ENCODE results near the gene N4BP2L1.

The N4BP2L1 gene

GRCh38 chr13:32431361-32431760 is 3.4 kb upstream of the N4BP2L1 start:
- no peak for DNase-seq (ENCODE audit: low read depth in 3 of 3)

- no peak for DNase-seq (ENCODE audit: low read depth in 3 of 3)
These were observed 2.3 kb upstream of the N4BP2L1 start for GRCh38 chr13:32430018-32430747.

DNA sequence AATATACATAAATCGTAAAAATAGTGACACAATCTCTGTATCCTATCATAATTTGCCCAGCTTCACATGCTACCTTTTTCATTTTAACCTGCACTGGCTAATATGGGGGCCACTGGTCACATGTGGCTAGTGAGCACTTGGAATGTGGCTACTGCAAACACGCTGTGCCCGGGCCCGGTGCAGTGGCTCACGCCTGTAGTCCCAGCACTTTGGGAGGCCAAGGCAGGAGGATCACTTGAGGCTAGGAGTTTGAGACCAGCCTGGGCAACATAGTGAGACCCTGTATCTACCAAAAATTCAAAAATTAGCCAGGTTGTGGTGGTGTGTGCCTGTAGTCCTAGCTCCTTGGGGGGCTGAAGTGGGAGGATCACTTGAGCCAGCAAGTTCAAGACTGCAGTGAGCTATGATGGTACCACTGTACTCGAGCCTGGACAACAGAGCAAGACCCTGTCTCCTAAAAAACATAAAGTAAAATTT is 1.5 kb upstream of the N4BP2L1 start:
- DNase-seq (ENCODE audit: low read depth in 3 of 3): no peak

DNA sequence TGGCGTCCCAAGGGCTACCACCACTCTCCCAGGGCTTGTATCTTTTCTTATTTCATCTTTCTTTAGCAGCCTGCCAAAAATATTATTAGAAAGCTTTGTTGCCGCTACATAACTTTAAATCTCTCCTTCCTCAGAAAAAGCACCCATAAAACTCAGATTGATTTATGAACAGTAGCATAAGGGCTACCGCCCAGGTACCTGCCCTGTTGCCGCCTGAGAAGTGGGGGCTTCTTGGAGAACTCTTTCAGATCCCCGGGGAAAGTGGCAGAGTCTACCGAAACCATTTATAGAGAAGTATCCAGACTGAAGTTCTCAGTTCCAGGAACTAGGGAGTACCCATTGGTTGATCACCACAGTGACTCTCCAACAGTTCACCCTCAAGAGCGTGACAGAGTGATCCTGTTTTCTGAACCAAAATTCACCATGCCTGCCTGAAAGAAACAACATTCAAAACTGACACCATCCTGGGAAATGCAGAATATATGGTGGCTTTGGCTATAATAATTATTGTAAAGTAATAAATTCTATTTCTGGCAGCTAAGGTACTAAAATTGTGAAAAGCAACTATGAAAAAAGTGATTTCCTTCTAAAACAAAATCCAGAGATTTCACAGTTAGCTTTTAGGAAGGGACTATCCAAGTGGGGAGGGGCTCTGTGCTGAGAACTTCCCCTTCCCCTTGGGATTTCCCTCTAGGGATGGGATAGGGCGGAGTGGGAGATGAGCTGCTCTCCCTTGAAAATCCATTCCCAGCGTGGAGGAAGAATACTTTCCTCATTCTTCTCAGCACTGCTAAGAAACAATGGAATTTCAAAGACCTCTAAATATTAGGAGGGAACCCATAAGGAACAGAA is 877 bp upstream of the N4BP2L1 start:
- DNase-seq (ENCODE audit: low read depth in 3 of 3): no peak

DNA sequence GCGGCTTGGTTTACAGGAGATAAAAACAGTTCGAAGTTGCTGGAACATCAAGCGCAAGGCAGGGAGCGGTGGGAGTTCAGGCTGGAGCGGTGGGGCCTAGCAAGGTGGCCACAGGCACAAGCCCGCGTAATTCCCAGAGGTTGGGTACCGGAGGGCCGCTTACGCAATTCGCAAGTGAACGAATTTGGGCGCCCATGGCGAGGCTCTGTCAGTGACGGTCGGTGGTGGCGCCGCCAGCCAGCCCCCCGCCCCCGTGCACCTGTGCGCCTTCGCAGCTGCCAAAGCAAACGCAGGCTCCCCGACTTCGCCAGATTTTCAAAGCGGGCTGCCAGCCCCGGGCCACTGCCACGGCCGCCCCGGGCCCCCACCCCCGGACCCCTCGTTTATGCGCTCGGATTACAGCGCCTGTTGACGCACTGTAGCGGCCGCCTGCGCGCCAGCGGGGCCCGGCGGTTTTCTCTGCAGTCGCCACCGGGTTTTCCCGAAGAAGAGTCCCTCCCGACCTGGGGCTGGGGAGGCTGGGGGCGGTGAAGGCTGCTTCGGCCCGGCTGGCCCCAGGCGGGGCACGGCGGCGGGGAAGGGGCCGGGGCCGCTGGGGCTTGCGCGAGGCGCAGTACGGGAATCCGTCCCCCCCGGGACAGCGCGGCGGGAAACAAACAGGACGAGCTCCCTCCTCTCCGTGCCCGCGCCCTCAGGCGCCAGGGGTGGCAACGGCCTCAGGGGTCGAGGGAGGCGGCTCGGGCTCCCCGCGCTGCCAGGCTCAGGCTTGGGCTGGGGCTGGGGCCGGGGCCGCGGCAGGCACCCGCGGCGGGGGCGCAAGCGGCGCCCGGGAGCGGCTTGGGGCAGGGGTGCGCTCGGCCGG is 709 bp downstream of the N4BP2L1 start:
- DNase-seq (ENCODE audit: low read depth in 3 of 3): peak in 1 of 3 donors; percentile 53

DNA sequence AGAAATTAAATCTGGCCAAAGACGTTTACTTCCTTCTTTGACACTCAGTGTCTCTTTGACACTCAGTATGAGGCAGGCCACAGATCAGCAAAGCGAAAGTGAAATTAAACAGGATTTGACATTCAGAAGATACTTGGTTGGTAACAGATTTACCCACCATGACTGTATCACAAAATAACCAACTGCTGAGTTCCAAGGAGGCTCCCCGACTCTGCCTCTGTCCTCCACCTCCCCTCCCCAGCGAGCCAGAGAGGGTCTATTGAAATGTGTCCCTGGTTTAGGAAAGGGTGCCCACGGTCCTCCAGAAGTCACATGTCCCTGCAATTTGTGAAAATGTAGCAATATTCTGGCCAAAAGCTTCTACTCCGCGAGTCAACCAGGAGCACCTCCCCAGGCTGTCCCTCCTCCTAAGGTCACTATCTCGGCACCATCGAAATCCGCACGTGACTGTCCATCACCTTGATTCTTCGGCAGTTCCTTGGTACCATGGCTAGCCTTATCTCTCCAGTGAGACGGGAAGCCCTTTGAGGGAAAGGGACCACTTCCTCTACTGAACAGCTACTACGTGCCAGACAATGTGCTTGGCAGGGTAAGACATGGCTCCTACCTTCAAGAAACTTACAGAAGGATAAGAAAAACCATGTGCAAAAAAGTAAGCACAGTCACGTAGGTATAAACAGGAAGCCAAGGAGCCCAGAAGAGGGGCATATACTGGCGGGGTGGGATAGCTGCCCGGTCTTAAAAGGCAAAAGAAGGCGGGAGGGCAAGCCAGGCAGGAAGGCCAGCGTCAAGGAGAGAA is 1.5 kb downstream of the N4BP2L1 start:
- peak in 1 of 3 donors; percentile 15 for DNase-seq (ENCODE audit: low read depth in 3 of 3)

GRCh38 chr13:32425158-32425557 is 2.8 kb downstream of the N4BP2L1 start:
- DNase-seq (ENCODE audit: low read depth in 3 of 3): no peak

DNA sequence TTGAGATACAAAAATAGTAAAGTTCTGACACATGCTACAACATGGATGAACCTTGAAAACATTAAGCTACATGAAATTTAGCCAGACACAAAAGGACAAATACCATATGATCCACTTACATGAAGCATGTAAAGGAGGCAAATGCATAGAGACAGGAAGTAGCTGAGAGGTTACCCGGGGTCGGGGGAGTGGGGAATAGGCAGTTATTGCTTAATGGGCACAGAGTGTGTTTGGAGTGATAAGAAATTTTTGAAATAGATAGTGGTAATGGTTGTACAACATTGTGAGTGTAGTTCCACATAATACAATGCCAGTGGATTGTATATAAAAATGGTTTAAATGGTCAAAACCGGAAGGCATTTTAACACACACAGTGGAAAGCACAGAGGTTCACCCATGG is 4.3 kb downstream of the N4BP2L1 start:
- DNase-seq (ENCODE audit: low read depth in 3 of 3): no peak

- no peak for DNase-seq (ENCODE audit: low read depth in 3 of 3)
These were observed 8.1 kb downstream of the N4BP2L1 start for GRCh38 chr13:32419862-32420261.

DNA sequence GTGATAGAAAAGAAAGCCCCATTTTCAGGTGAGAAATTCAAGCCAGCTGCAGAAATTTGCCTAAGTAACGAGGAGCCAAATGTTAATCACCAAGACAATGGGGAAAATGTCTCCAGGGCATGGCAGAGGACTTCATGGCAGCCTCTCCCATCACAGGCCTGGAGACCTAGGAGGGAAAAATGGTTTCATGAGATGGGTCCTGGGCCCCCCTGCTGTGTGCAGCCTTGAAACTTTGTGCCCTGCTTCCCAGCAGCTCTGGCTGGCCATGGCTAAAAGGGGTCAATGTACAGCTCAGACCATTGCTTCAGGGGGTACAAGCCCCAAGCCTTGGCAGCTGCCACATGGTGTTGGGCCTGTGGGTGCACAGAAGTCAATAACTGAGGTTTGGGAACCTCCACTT is 9.9 kb downstream of the N4BP2L1 start:
- DNase-seq (ENCODE audit: low read depth in 3 of 3): no peak

- DNase-seq (ENCODE audit: low read depth in 3 of 3): no peak
These were observed 12.9 kb downstream of the N4BP2L1 start for GRCh38 chr13:32415019-32415418.

DNA sequence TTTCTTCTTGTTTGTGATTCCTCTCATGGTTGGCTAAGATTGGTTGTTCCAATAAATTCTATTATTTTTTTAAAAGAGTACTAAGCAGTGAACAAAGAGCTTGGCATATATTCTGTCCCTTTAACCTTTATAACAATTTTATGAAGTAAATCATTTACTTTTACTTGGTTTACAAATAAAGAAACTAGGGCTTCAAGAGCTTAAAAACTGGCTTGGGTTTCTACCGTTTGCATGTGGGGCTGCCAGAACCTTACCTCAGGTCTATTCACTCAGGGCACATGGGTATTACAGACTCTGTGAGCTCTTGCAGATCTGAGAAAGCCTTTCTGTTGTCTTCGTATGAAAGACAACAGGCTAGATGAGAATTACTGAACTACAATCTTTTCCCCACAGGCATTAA is 13.3 kb downstream of the N4BP2L1 start:
- DNase-seq (ENCODE audit: low read depth in 3 of 3): no peak

DNA sequence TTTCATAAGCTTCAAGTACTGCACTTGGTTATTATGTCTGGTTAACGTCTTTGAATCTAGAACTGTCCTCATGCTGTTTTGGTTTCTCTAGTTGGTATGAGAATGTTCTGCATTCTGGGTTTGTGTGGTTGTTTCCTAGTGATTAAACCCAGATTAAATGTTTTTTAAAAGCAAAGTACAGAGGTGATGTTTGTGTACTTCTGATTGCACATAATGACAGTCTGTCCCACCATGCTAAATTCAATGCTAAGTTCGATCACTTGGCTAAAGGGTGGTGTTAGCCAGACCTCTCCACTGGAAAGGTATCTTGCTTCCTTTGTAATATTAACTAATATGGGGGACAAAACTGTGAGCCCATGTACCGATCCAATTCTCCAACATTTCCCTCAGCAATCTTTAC is 14.6 kb downstream of the N4BP2L1 start:
- DNase-seq (ENCODE audit: low read depth in 3 of 3): no peak

GRCh38 chr13:32409561-32410421 is 18.1 kb downstream of the N4BP2L1 start:
- DNase-seq (ENCODE audit: low read depth in 3 of 3): no peak

DNA sequence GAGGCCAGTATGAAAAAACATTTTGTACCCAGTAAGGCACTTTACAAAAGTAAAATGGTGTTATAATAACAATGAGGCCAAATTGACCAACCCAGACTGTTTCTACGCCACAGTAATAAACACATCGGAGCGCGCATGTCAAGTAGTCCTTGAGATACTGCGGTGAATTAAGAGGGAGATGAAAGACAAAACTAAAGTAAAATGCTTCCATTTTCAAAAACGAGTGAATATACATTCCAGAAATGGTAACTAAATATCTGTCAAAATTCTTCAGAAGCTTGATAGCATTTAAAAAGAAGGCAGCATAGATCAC is 19.0 kb downstream of the N4BP2L1 start:
- DNase-seq (ENCODE audit: low read depth in 3 of 3): no peak

DNA sequence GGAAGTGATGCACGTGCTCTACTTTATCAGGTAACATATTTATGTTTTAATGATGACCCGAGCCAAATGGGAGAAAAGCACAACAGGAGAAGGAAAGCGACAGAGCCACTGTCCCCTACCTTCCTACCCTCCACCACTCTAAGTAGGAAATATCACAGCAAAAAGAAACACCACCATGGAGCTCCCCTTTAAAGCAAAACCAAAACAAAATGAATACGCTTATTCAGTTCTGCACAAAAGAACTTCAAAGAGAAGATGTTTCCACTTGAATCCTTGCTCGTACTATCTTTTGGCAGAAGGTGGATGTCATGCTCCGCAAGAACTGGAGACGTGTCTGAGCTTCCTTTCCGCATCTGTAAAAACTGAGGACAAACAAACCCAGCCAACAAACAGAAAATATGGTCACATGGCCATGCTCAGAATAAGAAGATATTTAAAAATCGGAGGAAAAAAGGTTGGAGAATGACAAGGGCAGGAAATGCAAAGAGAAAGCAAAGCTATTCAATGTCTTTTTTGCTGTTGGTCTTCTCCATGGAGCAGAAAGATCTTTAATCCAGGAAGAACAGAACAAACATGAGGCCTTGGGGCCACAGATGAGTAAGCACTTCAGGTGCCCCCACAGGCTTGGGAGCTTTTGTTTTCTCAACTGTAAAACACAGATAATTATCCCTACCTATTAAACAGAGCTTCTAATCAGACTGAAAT is 19.5 kb downstream of the N4BP2L1 start:
- DNase-seq (ENCODE audit: low read depth in 3 of 3): no peak

DNA sequence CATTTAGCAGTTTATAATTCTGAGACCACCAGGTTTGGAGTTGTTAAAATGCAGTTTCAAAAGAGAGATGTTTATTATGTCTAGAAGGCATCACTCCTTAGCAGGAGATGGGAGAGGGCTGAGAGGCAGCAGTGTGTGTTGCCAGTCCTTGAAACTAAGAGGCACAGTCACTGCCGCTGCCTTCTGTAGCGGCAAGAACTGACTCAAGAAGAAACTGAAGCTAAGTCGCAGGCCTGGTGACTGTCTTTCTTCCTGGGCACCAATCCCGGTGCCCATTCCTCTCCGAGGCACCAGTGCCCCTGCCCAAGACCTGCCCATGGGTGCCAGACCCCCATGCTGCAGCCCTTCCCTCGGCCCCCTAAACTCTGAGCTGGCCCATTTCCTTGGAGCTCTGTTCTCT is 20.1 kb downstream of the N4BP2L1 start:
- DNase-seq (ENCODE audit: low read depth in 3 of 3): no peak

- no peak for DNase-seq (ENCODE audit: low read depth in 3 of 3)
These were observed 24.8 kb downstream of the N4BP2L1 start for GRCh38 chr13:32403108-32403507.

- no peak for DNase-seq (ENCODE audit: low read depth in 3 of 3)
These were observed 36.8 kb downstream of the N4BP2L1 start for GRCh38 chr13:32391101-32391619.

DNA sequence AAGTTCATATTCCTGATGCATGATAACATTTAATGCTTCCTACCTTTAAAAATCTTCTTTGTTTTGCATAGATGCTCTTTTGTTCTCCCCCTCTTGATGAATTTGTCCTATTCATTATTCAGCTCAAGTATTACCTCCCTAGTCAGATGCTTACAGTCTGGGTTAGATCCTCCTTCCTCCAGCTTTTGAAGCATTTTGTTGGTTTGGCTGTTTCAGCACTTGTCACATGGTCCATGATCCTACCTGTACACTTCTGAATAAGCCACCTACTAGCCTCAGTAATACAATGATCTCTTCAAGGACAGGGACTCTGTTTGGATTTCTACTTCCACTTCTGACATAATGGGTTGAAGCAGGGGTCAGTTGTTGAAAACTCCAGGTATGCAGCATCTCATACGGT is 37.4 kb downstream of the N4BP2L1 start:
- DNase-seq (ENCODE audit: low read depth in 3 of 3): no peak
